ENCODE results near the gene SDHD.
"Not testable (repeated sequence)": the region's sequence is repeated elsewhere in the genome, so short reads cannot be mapped to it uniquely, and the experiment has no call there.

SDHD gene

GRCh38 chr11:112086422-112087191, at the start of gene SDHD, which contains the start of gene TIMM8B:
Gene SDHD, plus strand, starts transcription at chr11:112086873. Its CDS starts 35 bp downstream, at chr11:112086908.
Gene TIMM8B, minus strand, starts transcription at chr11:112086756. Its CDS starts 33 bp downstream, at chr11:112086723.
- peak; percentile 93 for DNase-seq (ENCODE audit: low read depth)

DNA sequence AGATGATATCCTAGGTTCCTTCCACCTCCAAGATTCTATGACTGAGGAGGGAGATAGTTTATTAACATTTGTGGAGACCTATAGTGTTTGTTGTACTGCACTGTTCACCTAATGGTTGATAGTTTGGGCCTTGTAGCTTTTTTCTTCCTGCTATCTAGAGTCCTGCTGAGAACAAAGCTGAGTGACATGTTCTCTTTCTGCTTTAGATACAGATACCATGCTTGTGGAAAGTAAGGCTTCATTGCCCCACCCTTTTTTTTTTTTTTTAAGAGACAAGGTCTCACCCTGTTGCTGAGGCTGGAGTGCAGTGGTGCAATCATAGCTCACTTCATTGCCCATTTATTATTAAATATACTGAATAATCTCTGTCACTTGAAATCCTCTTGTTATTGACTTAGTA, 49.1 kb upstream of the SDHD start:
- no peak for DNase-seq (ENCODE audit: low read depth)

GRCh38 chr11:112042161-112042960, 44.3 kb upstream of the SDHD start:
- no peak for DNase-seq (ENCODE audit: low read depth)

DNA sequence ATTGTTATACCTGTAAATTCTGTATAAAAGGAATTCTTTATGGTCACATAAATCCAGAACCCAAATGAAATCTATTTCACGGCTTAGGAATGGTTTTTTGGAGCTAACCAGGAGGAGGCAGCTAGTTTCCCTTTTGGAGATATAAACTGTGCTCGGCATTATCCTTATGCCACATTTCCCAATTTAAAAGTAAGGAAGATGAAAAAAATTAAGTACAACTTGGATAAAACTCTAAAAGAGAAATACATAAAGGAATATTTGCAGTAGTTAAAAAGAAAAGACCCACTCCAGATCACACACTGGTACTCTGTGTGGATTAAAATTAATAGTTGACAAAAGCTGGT, 43.7 kb upstream of the SDHD start:
- DNase-seq (ENCODE audit: low read depth), result no peak

DNA sequence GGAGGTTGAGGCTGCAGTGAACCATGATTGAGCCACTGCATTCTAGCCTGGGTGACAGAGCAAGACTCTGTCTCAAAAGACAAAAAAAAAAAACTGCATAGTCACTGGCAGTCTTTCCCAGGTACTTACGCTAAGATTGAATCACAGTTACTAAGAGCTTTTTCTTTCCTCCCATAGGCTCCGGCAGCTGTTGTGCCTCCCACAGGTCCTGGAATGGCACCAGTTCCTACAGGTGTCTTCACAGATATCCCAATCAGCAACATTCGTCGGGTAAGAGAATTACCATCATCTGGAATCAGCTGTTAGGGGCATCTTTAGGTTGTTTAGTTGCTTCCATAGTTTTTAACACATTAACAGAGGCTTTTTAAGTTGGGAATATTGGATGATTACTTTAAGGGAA, 41.7 kb upstream of the SDHD start:
- no peak for DNase-seq (ENCODE audit: low read depth)

- DNase-seq (ENCODE audit: low read depth), result not testable (repeated sequence)
These were observed 40.0 kb upstream of the SDHD start for GRCh38 chr11:112046647-112047046.

GRCh38 chr11:112048256-112048655, 38.4 kb upstream of the SDHD start:
- not testable (repeated sequence) for DNase-seq (ENCODE audit: low read depth)

DNA sequence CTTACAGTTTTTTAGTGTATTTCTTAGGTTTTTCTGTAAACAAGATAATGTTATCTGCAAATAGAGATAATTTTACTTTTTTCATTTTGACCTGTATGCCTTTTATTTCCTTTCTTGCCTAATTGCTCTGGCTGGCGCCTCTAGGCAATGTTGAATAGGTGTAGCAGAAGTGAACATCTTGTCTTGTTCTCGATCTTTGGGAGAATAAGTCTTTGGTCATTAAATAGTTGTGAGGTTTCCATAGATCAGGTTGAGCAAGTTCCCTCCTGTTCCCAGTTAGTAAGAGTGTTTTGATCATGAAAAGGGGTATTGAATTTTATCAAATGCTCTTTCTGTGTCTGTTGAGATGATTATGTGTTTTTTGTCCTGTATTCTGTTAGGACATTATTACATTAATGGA, 36.9 kb upstream of the SDHD start:
- DNase-seq (ENCODE audit: low read depth), result no peak

GRCh38 chr11:112050721-112051120, 36.0 kb upstream of the SDHD start:
- no peak for DNase-seq (ENCODE audit: low read depth)

DNA sequence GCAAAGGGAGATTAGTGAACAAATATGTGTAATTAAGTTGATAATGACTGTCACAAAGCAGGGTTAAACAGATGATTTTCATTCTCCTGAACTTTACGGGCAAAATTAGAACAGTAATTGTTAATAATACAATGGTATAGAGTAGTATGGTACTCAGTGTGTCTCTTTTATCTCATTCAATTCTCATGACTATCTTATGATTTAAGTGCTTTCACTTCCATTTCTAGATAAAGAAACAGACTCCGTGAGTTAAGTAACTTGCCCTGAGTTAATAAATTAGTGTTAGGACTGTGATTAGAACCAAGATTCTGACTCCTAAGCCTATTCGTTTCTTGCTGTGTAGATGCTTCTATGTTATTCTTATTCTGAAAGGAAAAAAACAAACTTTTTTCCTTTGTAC, 34.9 kb upstream of the SDHD start:
- no peak for DNase-seq (ENCODE audit: low read depth)

DNA sequence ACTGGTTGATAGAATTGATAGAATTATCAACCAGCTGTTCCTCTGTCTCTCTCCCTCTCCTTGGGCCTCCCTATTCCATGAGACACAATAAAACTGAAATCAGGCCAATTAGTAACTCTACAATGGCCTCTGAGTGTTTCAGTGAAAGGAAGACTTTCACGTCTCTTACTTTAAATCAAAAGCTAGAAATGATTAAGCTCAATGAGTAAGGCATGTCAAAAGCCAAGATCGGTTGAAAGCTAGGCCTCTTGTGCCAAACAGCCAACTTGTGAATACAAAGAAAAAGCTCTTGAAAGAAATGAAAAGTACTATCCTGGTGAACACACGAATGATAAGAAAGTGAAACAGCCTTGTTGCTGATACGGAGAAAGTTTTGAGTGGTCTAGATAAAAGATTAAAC, 29.5 kb upstream of the SDHD start:
- DNase-seq (ENCODE audit: low read depth), result no peak

DNA sequence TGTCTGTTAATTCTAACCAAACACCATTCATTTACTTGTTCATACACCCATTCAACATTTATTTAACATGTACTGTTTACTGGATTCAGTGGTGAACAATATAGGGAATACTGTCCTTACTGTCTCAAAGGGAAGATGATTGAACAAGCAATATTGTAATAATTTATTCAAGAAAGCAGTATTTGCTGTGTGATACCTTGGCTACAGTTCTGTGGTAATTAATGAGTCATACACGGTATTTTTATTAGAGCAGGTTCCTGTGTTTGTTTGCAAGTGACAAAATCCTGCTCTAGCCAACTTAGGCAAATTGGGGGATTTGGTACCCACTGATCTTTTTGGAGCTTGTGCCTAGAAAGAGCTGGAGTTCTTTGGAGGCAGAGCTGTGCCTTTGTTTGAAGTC, 28.6 kb upstream of the SDHD start:
- no peak for DNase-seq (ENCODE audit: low read depth)

DNA sequence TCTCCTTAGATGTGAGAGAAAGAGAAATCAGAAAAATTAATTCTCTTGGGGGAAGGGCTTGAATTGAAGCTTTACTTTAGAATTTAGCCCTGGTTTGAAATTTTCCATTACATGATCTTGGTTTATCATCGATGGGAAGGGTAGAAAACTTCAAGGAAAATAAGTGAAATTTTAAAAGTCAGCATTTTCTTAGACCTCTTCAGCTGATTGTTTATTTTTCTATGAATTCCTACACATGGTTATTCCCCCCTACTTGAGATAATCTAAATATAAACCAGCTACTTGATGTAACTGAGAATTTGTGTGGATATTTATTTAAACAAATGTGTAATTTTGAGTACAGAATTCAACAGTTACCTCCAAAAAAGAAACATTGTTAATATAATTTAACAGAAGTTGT, 23.8 kb upstream of the SDHD start:
- DNase-seq (ENCODE audit: low read depth), result no peak

DNA sequence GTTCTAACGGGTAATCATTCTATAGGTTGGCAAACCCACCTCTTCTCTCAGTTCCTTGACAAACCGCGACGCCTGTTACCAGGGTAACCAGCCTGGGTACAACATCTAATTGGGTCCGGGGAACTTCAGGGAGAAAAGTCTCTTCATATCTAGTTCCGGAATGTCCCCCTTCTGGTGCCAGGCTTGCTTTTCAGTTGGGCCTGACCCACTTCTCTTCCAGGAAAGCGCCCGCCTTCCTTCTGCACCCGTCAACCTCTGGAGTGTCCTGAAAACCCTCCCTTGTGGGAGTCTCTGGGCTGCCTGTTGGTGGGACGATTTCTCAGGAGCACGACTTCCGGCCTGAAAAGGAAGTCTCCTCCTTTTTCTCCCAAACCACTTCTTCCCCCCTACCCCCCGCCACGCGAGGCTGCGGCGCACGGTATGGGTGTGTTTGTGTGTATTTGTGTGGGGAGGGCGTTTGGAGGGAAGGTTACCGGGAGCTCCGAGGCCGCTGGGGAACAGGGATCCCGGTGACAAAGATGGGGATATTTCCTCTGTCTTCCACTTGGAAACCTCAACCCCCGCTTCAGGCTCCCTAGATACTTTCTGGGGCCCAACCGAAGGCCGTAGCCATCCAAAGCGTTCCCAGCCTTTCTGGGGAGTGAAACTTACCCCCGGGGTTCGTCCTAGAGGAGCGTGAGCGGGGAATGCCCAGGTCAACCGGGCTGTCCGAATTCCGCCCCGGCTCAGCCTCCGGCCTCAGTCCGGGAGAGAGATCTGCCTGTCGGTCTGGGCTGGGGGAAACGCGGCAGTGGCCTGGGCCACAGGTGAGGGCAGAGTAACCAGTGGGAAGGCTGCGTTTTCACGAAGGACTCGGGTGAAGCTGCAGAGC, 12.5 kb upstream of the SDHD start, which contains the start of the genes NKAPD1 and PIH1D2:
Gene NKAPD1, plus strand, starts transcription at position 359 of the 871 bp plus-strand sequence. CDS start 1,276 bp downstream, outside the sequence.
Gene PIH1D2, minus strand, starts transcription at position 77 of the 871 bp plus-strand sequence. CDS start 843 bp downstream, outside the sequence.
- DNase-seq (ENCODE audit: low read depth), result peak; percentile 56

GRCh38 chr11:112082729-112083128, 3.9 kb upstream of the SDHD start:
- DNase-seq (ENCODE audit: low read depth), result no peak

- no peak for DNase-seq (ENCODE audit: low read depth)
These were observed 751 bp upstream of the SDHD start for GRCh38 chr11:112085822-112086421.

DNA sequence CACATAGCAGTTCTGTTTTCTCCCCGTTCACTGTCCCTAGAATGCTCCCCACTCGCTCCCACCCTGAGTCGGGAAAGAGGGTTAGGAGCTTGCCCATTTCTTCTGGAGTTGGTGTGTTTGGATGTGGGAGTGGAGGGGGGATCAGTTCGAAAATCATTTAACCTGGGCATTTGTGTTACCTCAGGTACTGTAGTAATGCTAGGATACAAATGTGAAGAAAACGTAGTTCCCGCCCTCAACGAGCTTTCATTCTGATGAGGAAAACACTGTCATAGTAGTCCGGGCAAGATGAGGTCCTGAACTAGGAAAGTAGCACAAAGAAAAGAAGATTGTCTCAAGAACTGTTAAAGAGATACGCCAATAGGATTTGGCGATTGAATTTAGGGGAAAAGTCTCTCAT, 539 bp downstream of the SDHD start:
- no peak for DNase-seq (ENCODE audit: low read depth)

GRCh38 chr11:112095302-112095701, 8.6 kb downstream of the SDHD start:
- DNase-seq (ENCODE audit: low read depth), result not testable (repeated sequence)

DNA sequence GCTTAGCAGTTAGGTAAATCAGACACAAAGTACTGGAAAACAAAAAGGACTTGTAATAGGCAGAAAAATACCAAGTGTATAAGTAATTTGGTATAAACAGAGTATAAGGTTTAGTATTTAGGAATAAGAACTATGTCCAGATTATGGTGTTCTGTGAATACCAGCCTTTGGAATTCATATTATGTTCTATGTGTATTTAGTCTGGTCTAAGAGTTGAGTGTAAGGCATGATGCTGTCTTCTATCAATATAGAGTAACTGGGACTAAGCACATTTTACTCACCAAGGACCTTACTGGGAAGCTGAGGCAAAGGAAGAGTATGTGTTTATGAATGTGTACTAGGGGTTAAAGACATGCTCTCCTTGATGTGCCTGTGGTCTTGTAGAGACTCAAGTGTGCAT, 9.5 kb downstream of the SDHD start:
- no peak for DNase-seq (ENCODE audit: low read depth)

DNA sequence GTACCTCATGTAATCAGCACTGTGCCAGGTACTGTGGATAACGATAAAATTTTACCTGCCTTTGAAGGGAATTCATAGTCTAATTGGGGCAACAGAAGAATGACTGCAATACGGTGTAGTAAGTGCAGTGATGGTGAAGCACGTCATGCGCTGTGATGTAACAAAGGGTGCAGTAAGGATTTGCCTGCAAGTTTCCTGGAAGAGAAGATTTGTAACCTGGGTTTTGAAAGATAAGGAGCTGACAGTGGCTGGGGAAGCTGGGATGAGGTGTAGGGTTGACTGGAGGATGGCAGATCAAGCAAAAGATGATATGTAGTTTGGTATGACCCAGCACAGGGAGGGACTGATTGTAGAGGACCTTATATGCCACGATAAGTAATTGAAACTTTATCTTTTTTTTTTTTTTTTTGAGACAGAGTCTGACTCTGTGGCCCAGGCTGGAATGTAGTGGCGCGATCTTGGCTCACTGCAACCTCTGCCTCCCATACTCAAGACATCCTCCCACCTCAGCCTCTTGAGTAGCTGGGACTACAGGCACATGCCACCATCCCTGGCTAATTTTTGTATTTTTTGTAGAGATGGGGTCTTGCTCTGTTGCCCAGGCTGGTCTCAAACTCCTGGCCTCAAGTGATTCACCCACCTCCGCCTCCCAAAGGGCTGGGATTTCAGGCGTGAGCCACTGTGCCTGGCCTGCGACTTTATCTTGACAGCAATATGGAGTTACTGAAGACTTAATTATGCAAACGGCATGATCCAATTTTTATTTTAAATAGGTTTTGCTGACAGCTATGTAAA, 11.3 kb downstream of the SDHD start:
- no peak for DNase-seq (ENCODE audit: low read depth)

GRCh38 chr11:112100462-112100861, 13.8 kb downstream of the SDHD start:
- no peak for DNase-seq (ENCODE audit: low read depth)
